PFSK-1 (cell line): ENCODE results near the gene XAGE5.

ENCODE experiments used
- POLR2AphosphoS5 ChIP-seq: IDR thresholded peaks from 2 replicates; pipeline ENCODE4 v1.6.1; 2012; ENCODE audit warnings: low read depth, mild to moderate bottlenecking, control low read depth, low read length, moderate library complexity
- REST ChIP-seq, 2 experiments: IDR thresholded peaks; 2 replicates each; pipeline versions ENCODE4 v1.6.1 to v1.8.0; 2011 to 2012; ENCODE audit warnings: low read depth in 2 of 2, low read length in 2 of 2, control low read depth in 1 of 2, inconsistent platforms in 1 of 2, mild to moderate bottlenecking in 1 of 2, moderate library complexity in 1 of 2; ENCODE audit not compliant: insufficient read depth in 1 of 2
- SIN3A ChIP-seq: IDR thresholded peaks from 2 replicates; pipeline ENCODE4 v1.6.1; 2012; ENCODE audit warnings: mild to moderate bottlenecking, low read length, moderate library complexity, borderline replicate concordance; ENCODE audit not compliant: insufficient read depth
- TAF1 ChIP-seq: IDR thresholded peaks from 2 replicates; pipeline ENCODE4 v1.6.1; 2012; ENCODE audit warnings: low read length, control low read depth, borderline replicate concordance; ENCODE audit not compliant: insufficient read depth

GRCh38 chrX:52852110-52852860 is 41.2 kb downstream of the XAGE5 start:
- TF ChIP-seq SIN3A (no peak), REST (IDR thresholded peaks at IDR 0.05; ENCODE audit: insufficient read depth in 1 of 2, low read depth in 2 of 2, low read length in 2 of 2) (no peak), POLR2AphosphoS5 (no peak), TAF1 (no peak)
